Measurements from ENCODE around the gene REM1.
"Not testable (repeated sequence)": the region's sequence is repeated elsewhere in the genome, so short reads cannot be mapped to it uniquely, and the experiment has no call there.

The REM1 gene

GRCh38 chr20:31449511-31450414 lies 25.3 kb upstream of the REM1 start:
- H3K27ac ChIP-seq (ENCODE audit: low read length) = no peak overlapping the region
- no peaks in the 10 kb centered on the region for H3K9me3 ChIP-seq (replicated peaks; ENCODE audit: insufficient read depth, low read length)

DNA sequence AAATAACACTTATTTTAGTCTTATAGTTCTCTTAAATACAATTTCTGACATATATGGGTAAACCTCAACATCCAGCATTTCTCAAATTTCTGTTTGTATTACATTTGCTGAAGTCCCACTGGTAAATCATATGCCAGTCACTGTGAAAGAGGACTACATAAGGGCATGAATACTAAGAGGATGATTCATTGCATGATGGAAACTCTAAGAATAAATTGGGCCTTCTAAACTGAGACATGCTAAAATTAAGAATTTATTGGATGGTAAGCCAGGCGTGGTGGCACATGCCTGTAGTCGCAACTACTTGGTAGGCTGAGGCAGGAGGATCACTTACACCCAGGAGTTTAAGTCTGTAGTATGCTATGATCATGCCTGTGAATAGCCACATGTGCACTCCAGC lies 22.5 kb upstream of the REM1 start:
- H3K79me2 ChIP-seq (ENCODE audit: low read length) = no peaks in the 10 kb centered on the region
- no peaks in the 10 kb centered on the region for H3K36me3 ChIP-seq (replicated peaks; ENCODE audit: insufficient read depth, low read length)
- H3K4me3 ChIP-seq (ENCODE audit: low read length) = no peak overlapping the region
- H3K9me2 ChIP-seq (replicated peaks; ENCODE audit: insufficient read depth, low read length) = no peaks in the 10 kb centered on the region
- no peak overlapping the region for H3K4me2 ChIP-seq (ENCODE audit: low read depth, low read length)
- TF ChIP-seq EZH2 (optimal IDR thresholded peaks at IDR 0.05; ENCODE audit: low read depth, low read length) = no peak
- TF ChIP-seq, protein P1, sequence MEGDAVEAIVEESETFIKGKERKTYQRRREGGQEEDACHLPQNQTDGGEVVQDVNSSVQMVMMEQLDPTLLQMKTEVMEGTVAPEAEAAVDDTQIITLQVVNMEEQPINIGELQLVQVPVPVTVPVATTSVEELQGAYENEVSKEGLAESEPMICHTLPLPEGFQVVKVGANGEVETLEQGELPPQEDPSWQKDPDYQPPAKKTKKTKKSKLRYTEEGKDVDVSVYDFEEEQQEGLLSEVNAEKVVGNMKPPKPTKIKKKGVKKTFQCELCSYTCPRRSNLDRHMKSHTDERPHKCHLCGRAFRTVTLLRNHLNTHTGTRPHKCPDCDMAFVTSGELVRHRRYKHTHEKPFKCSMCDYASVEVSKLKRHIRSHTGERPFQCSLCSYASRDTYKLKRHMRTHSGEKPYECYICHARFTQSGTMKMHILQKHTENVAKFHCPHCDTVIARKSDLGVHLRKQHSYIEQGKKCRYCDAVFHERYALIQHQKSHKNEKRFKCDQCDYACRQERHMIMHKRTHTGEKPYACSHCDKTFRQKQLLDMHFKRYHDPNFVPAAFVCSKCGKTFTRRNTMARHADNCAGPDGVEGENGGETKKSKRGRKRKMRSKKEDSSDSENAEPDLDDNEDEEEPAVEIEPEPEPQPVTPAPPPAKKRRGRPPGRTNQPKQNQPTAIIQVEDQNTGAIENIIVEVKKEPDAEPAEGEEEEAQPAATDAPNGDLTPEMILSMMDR (IDR thresholded peaks at IDR 0.05; ENCODE audit: low read length) = no peak
- no peak for TF ChIP-seq EZH2phosphoT487 (IDR thresholded peaks at IDR 0.05; ENCODE audit: low read length)
- H4K20me1 ChIP-seq (ENCODE audit: insufficient read depth, low read length) = no peaks in the 10 kb centered on the region
- no peaks in the 10 kb centered on the region for H3K27me3 ChIP-seq (replicated peaks; ENCODE audit: insufficient read depth, low read length)
- H3K9ac ChIP-seq (ENCODE audit: low read length) = no peak overlapping the region
- H3K4me1 ChIP-seq (ENCODE audit: low read length) = no peaks in the 10 kb centered on the region
- no peak for DNase-seq
- H3K9me3 ChIP-seq (replicated peaks; ENCODE audit: insufficient read depth, low read length) = no peaks in the 10 kb centered on the region
- H3K27ac ChIP-seq (ENCODE audit: low read length) = no peak overlapping the region
- H3F3A ChIP-seq (ENCODE audit: insufficient read depth, low read length) = no peaks in the 10 kb centered on the region
- no peak overlapping the region for H2AFZ ChIP-seq (ENCODE audit: low read length)

More at GRCh38 chr20:31449511-31450414, 25.3 kb upstream of the REM1 start:
- Histone ChIP-seq H4K20me1 (ENCODE audit: insufficient read depth, low read length) (no peaks in the 10 kb centered on the region), H3K27me3 (replicated peaks; ENCODE audit: insufficient read depth, low read length) (no peaks in the 10 kb centered on the region), H3K9ac (ENCODE audit: low read length) (no peak overlapping the region), H3K4me2 (ENCODE audit: low read depth, low read length) (no peak overlapping the region), H3K36me3 (replicated peaks; ENCODE audit: insufficient read depth, low read length) (no peaks in the 10 kb centered on the region), H3F3A (ENCODE audit: insufficient read depth, low read length) (no peaks in the 10 kb centered on the region), H2AFZ (ENCODE audit: low read length) (no peak overlapping the region), H3K79me2 (ENCODE audit: low read length) (no peaks in the 10 kb centered on the region), H3K9me2 (replicated peaks; ENCODE audit: insufficient read depth, low read length) (no peaks in the 10 kb centered on the region), H3K4me1 (ENCODE audit: low read length) (no peaks in the 10 kb centered on the region), H3K4me3 (ENCODE audit: low read length) (no peak overlapping the region)
- no peak for TF ChIP-seq EZH2 (optimal IDR thresholded peaks at IDR 0.05; ENCODE audit: low read depth, low read length)
- no peak for DNase-seq

DNA sequence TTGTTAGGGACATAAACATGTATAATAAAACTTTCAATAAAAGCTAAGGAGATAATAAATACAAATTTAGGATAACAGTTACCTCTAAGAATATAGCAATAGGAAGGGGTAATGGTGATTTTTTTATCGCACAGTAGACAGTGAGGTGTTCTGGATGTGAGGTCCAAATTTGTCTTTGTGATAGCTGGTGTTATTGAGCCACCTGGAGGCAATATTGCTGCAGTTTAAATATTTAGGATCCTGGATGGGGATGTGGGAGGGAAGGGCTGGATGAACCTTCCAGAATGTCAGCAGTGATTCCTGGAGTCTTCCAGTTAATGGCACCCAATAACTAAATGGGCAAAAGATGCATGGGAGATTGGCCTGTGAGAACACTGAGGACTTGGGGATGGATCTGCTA lies 20.7 kb upstream of the REM1 start:
- H3K36me3 ChIP-seq (replicated peaks; ENCODE audit: insufficient read depth, low read length) = no peaks in the 10 kb centered on the region
- H3K79me2 ChIP-seq (ENCODE audit: low read length) = no peaks in the 10 kb centered on the region
- H3F3A ChIP-seq (ENCODE audit: insufficient read depth, low read length) = no peaks in the 10 kb centered on the region
- H4K20me1 ChIP-seq (ENCODE audit: insufficient read depth, low read length) = no peaks in the 10 kb centered on the region
- H3K4me2 ChIP-seq (ENCODE audit: low read depth, low read length) = no peak overlapping the region
- H3K4me1 ChIP-seq (ENCODE audit: low read length) = no peaks in the 10 kb centered on the region
- no peak for DNase-seq
- no peaks in the 10 kb centered on the region for H3K9me2 ChIP-seq (replicated peaks; ENCODE audit: insufficient read depth, low read length)
- no peak overlapping the region for H3K4me3 ChIP-seq (ENCODE audit: low read length)
- H3K27me3 ChIP-seq (replicated peaks; ENCODE audit: insufficient read depth, low read length) = no peaks in the 10 kb centered on the region
- no peak overlapping the region for H2AFZ ChIP-seq (ENCODE audit: low read length)
- H3K9ac ChIP-seq (ENCODE audit: low read length) = no peak overlapping the region
- TF ChIP-seq EZH2phosphoT487 (IDR thresholded peaks at IDR 0.05; ENCODE audit: low read length) (no peak), EZH2 (optimal IDR thresholded peaks at IDR 0.05; ENCODE audit: low read depth, low read length) (no peak)
- TF ChIP-seq, protein P1 (IDR thresholded peaks at IDR 0.05; ENCODE audit: low read length) = no peak
- H3K27ac ChIP-seq (ENCODE audit: low read length) = no peak overlapping the region
- H3K9me3 ChIP-seq (replicated peaks; ENCODE audit: insufficient read depth, low read length) = no peaks in the 10 kb centered on the region

- H3K4me2 ChIP-seq (ENCODE audit: low read depth, low read length); H3K36me3 ChIP-seq (replicated peaks; ENCODE audit: insufficient read depth, low read length); H3K9me3 ChIP-seq (replicated peaks; ENCODE audit: insufficient read depth, low read length); H3K9ac ChIP-seq (ENCODE audit: low read length); H4K20me1 ChIP-seq (ENCODE audit: insufficient read depth, low read length); H3K9me2 ChIP-seq (replicated peaks; ENCODE audit: insufficient read depth, low read length); H3K27me3 ChIP-seq (replicated peaks; ENCODE audit: insufficient read depth, low read length); H3K79me2 ChIP-seq (ENCODE audit: low read length); H3K4me3 ChIP-seq (ENCODE audit: low read length); H3F3A ChIP-seq (ENCODE audit: insufficient read depth, low read length); H3K27ac ChIP-seq (ENCODE audit: low read length); H2AFZ ChIP-seq (ENCODE audit: low read length); DNase-seq: not testable (repeated sequence)
- peaks cover 10% of the 10 kb centered on the region; the same call in 1 of the 2 replicates for H3K4me1 ChIP-seq (ENCODE audit: low read length)
These were observed 4.1 kb upstream of the REM1 start for GRCh38 chr20:31470946-31471345.

All from MM.1S (cell line).